ENCODE data around the gene BSDC1. TPM values are rescaled to one million over a fixed set of nuclear protein-coding genes. Genes with fewer than 3 reads are reported as not detected.
A peak's percentile ranks its signal among the peaks of the same experiment; 100 is the strongest.

Gene BSDC1
- total RNA-seq, 2 donors from 2014 or later: 78.3 to 248 TPM

DNA sequence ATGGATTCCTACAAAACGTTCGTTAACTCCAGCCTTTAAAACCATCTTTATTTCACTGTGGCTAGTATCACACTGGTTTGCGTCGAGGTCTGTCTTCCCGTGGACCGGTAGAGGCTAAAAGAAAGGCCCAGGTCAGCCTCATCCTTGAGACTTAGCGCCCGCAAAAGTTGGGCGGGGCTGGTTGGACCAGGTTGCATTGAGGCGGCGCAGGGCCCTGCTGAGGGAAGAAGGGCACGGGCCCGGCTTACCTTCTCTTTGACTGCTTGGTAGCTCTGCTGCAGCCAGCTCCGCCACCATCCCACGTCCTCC lies 455 bp downstream of the BSDC1 start:
- Histone ChIP-seq H3K27ac (peak overlapping the region; percentile 94 to 96), H3K4me3 (peak overlapping the region; percentile 74 to 79), H3K36me3 (no peaks in the 10 kb centered on the region), H3K9me3 (no peaks in the 10 kb centered on the region), H3K27me3 (replicated peaks; ENCODE audit: insufficient read depth) (no peaks in the 10 kb centered on the region), H3K4me1 (replicated peaks) (peaks cover 9% of the 10 kb centered on the region)
- intact Hi-C loops (cut with DNase I): loop anchor here (10.0 kb wide), 1 partner anchor 169 kb away; the partner anchor contains the start of genes EIF3I and TMEM234
- WGBS: under 1% methylated on average over 15 of the region's 15 CpGs
- TF ChIP-seq POLR2AphosphoS5 (IDR thresholded peaks at IDR 0.05) (no peak), POLR2A (IDR thresholded peaks at IDR 0.05) (no peak), CTCF (IDR thresholded peaks at IDR 0.05) (no peak)
- DNase-seq (ENCODE audit: low spot score): peak; percentile 50

DNA sequence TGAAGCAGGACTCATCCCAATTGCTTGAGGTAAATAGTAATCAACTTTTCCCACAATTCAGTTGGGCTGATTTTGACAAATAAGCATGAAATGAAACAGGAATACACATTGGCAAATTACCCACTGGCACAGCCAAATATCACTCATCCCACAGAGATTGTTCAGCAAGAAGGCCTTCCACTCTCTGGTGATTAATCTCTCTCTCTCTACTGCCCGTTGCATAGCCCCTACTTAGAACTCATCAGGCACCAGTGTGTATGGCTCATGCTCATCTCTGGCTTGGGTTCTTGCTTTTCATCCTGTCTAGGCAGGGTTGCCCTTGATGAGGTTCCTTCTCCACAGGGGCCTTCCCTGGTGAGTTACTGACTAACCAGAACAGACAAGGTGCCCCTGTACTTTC lies 1.1 kb downstream of the BSDC1 start:
- Histone ChIP-seq H3K4me3 (peak overlapping the region; percentile 74 to 79), H3K4me1 (replicated peaks) (peaks cover 9% of the 10 kb centered on the region), H3K36me3 (no peaks in the 10 kb centered on the region), H3K27me3 (replicated peaks; ENCODE audit: insufficient read depth) (no peaks in the 10 kb centered on the region), H3K9me3 (no peaks in the 10 kb centered on the region), H3K27ac (peak overlapping the region; percentile 94 to 96)
- TF ChIP-seq CTCF (IDR thresholded peaks at IDR 0.05) (no peak), POLR2A (IDR thresholded peaks at IDR 0.05) (no peak), POLR2AphosphoS5 (IDR thresholded peaks at IDR 0.05) (no peak)
- intact Hi-C loops (cut with DNase I): loop anchor here (10.0 kb wide), 1 partner anchor 168 kb away; the partner anchor contains the start of genes EIF3I and TMEM234
- DNase-seq (ENCODE audit: low spot score): no peak
- 59% methylated on average over 1 of the region's 1 CpG for WGBS

- H3K27ac ChIP-seq: no peak overlapping the region
- H3K9me3 ChIP-seq: no peaks in the 10 kb centered on the region
- H3K4me3 ChIP-seq: no peak overlapping the region
- WGBS: 64% methylated on average over 3 of the region's 3 CpGs
- intact Hi-C loops (cut with DNase I): loop anchor here (10.0 kb wide), 1 partner anchor 168 kb away; the partner anchor contains the start of genes EIF3I and TMEM234
- no peaks in the 10 kb centered on the region for H3K36me3 ChIP-seq
- no peak for DNase-seq (ENCODE audit: low spot score)
- H3K4me1 ChIP-seq (replicated peaks): peaks cover 9% of the 10 kb centered on the region
- TF ChIP-seq POLR2AphosphoS5 (IDR thresholded peaks at IDR 0.05): no peak
- no peak for TF ChIP-seq CTCF (IDR thresholded peaks at IDR 0.05)
- TF ChIP-seq POLR2A (IDR thresholded peaks at IDR 0.05): no peak
- H3K27me3 ChIP-seq (replicated peaks; ENCODE audit: insufficient read depth): no peaks in the 10 kb centered on the region
Measured at GRCh38 chr1:32392325-32392724, 1.9 kb downstream of the BSDC1 start.

GRCh38 chr1:32390904-32391870 lies 3.1 kb downstream of the BSDC1 start:
- H3K9me3 ChIP-seq: no peaks in the 10 kb centered on the region
- DNase-seq (ENCODE audit: low spot score): no peak
- H3K4me1 ChIP-seq (replicated peaks): peaks cover 9% of the 10 kb centered on the region
- H3K27me3 ChIP-seq (replicated peaks; ENCODE audit: insufficient read depth): no peaks in the 10 kb centered on the region
- intact Hi-C loops (cut with DNase I): loop anchor here (10.0 kb wide), 1 partner anchor 166 kb away; the partner anchor contains the start of genes EIF3I and TMEM234
- H3K4me3 ChIP-seq: no peak overlapping the region
- no peaks in the 10 kb centered on the region for H3K36me3 ChIP-seq
- no peak overlapping the region for H3K27ac ChIP-seq
- 60% methylated on average over 8 of the region's 8 CpGs for WGBS
- TF ChIP-seq POLR2AphosphoS5 (IDR thresholded peaks at IDR 0.05) (peak; percentile 29), CTCF (IDR thresholded peaks at IDR 0.05) (no peak)

Data from prostate gland (tissue), 2 donors.